Upper lobe of right lung (tissue), 1 donor: ENCODE data around the gene DCTN3. TPM values are rescaled to one million over a fixed set of nuclear protein-coding genes. Genes with fewer than 3 reads are reported as not detected.

ENCODE experiments used
- ATAC-seq: fragments of 200-7000 bp; cut with Tn5 transposase; one replicate; pipeline ENCODE4 v1.9.1; 2020; ENCODE audit warnings: mild to moderate bottlenecking, moderate library complexity
- DNase-seq: peaks from one replicate; pipeline ENCODE4 v3.0.0-alpha.2; 2020
- H3K27ac ChIP-seq: fragments of 200-600 bp; one replicate; pipeline ENCODE4 v1.8.0; 2022
- H3K27me3 ChIP-seq: fragments of 200-600 bp; one replicate; pipeline ENCODE4 v1.8.0; 2022; ENCODE audit warnings: mild to moderate bottlenecking
- H3K36me3 ChIP-seq: fragments of 200-600 bp; one replicate; pipeline ENCODE4 v1.8.0; 2022
- H3K4me1 ChIP-seq: fragments of 200-600 bp; one replicate; pipeline ENCODE4 v1.8.0; 2022
- H3K4me3 ChIP-seq: fragments of 200-600 bp; one replicate; pipeline ENCODE4 v1.8.0; 2022; ENCODE audit warnings: mild to moderate bottlenecking
- H3K9me3 ChIP-seq: fragments of 200-600 bp; one replicate; pipeline ENCODE4 v1.8.0; 2022
- intact Hi-C: fragments of 100-400 bp; cut with DNase I; formaldehyde crosslinking; loops from one replicate; pipeline ENCODE4 v1.11.0; 2022
- total RNA-seq: library from RNA; stranded (reverse); fragmentation: NEBNext Ultra II Directional; extraction: Animal tissue kit (Norgen Biotek cat#: 25700); gene quantifications from one replicate; pipeline ENCODE4 v1.2.1, GENCODE V29; 2021
- TF ChIP-seq, protein P1 (sequence below): fragments of 200-600 bp; IDR thresholded peaks from one replicate; pipeline ENCODE4 v1.8.0; 2022; ENCODE audit warnings: antibody characterized with exemption
- donor health status: DM: no; HTN: yes; CAD: no; lungs with severe emphysema.

DCTN3 gene
- total RNA-seq, 1 donor from 2014 or later: 59.3 TPM

DNA sequence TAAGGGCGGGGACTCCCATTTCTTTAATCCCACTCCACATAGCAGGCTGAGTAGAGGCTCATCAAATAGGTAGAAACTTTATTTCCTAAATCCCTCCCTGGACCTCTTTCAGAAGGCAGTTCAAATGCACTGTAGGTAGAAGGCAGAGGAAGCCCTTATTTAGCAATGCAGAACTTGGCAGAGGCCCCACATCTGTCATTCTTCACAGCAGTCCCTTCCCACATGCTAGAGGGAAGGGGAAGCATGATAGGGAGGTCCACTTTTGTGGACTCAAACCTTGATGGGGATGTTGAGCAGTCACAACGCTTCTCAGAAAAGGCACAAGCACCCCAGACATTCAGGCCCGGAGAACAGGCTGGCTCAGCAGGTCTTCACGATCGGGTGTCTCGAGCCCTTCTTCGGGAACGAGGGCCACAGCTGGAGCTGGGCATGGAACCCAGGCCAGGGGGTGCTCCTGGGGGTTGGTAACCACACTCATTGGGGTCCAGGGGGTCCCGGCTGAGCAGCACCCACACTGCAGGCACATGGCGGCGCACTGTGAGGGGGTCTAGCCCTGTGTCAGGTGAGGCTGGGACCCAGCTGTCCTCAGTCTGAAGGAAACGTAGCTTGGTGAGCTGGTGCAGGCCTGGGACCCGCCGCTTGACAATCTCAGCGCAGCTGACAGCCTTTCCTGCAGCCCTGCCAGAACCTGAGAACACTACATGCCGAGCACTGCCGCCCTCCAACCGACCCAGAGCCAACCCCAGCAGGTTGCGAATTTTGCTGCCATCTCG lies 9.7 kb downstream of the DCTN3 start:
- Histone ChIP-seq H3K4me1 (peaks cover 5% of the 10 kb centered on the region), H3K27ac (no peak overlapping the region), H3K9me3 (no peaks in the 10 kb centered on the region), H3K27me3 (no peaks in the 10 kb centered on the region), H3K36me3 (peaks cover 16% of the 10 kb centered on the region), H3K4me3 (no peak overlapping the region)
- ATAC-seq (no peak), DNase-seq (no peak)
- TF ChIP-seq, protein P1, sequence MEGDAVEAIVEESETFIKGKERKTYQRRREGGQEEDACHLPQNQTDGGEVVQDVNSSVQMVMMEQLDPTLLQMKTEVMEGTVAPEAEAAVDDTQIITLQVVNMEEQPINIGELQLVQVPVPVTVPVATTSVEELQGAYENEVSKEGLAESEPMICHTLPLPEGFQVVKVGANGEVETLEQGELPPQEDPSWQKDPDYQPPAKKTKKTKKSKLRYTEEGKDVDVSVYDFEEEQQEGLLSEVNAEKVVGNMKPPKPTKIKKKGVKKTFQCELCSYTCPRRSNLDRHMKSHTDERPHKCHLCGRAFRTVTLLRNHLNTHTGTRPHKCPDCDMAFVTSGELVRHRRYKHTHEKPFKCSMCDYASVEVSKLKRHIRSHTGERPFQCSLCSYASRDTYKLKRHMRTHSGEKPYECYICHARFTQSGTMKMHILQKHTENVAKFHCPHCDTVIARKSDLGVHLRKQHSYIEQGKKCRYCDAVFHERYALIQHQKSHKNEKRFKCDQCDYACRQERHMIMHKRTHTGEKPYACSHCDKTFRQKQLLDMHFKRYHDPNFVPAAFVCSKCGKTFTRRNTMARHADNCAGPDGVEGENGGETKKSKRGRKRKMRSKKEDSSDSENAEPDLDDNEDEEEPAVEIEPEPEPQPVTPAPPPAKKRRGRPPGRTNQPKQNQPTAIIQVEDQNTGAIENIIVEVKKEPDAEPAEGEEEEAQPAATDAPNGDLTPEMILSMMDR: no peak
- intact Hi-C loops: no loop called here

DNA sequence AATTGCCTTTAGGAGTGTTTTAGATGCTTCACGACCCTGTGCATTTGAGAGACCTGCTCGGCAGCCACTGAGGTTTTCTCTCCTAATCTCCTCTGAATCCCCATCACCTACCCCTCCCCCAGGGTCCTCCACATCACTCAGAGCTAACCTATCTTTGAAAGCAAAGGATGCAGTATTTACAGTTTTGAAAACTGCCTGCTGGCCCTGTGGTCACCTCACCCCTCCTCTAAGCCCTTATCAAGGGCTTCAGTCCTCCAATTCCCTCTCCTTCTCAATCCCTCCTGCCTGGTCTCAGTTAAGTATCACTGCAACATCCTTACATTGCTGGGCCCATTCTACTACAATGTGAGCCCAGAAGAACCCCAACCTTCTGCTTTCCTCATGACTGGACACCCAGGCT lies 13.0 kb downstream of the DCTN3 start:
- Histone ChIP-seq H3K27ac (no peak overlapping the region), H3K4me3 (no peak overlapping the region), H3K9me3 (no peaks in the 10 kb centered on the region), H3K36me3 (no peaks in the 10 kb centered on the region), H3K4me1 (peaks cover under 1% of the 10 kb centered on the region), H3K27me3 (no peaks in the 10 kb centered on the region)
- DNase-seq (no peak), ATAC-seq (no peak)
- TF ChIP-seq, protein P1: no peak
- intact Hi-C loops: loop anchor here (10.0 kb wide), 1 partner anchor 63 kb away; no protein-coding TSS in a partner anchor

DNA sequence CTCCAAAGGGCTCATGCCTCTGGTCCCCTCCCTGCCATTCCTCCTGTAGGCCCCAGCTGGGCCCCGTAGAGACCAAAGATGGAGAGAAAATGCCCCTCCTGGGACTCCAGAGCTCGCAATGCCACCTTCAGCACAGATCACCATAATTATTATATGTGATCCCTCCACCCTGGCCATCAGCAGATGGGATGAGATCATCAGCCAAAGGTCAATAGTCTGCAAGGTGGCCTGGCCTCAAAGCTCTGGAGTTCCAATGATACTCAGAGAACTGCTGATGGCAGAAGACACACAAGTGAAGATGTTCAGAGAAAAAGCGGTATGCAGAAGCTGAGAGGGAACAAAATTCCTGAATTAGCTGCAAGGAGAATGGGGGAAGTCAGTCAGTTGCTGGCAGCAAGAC lies 13.4 kb downstream of the DCTN3 start:
- intact Hi-C loops: loop anchor here (10.0 kb wide), 1 partner anchor 62 kb away; no protein-coding TSS in a partner anchor
- Histone ChIP-seq H3K4me1 (no peaks in the 10 kb centered on the region), H3K27ac (no peak overlapping the region), H3K4me3 (no peak overlapping the region), H3K9me3 (no peaks in the 10 kb centered on the region), H3K36me3 (no peaks in the 10 kb centered on the region), H3K27me3 (no peaks in the 10 kb centered on the region)
- TF ChIP-seq, protein P1: no peak
- DNase-seq (no peak), ATAC-seq (no peak)

DNA sequence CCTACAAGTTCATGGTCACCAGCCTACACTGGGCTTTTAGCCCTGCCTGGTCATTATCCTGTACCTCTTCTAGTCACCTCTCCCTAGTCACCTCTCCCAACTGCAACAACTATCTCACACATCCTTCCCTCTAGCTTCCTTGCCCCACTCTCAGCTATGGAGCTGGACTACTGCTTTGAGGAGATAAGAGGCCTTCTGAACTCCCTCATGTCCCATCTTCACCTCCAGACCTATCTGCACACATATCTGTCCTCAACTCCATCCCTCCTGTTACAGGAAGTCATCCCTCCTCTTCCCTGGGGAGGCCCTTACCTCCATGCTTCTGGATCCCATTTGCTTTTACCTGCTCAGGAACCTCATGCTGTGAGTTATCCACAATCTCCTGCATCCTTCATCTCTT lies 14.1 kb downstream of the DCTN3 start:
- no peaks in the 10 kb centered on the region for H3K9me3 ChIP-seq
- H3K4me3 ChIP-seq: no peak overlapping the region
- ATAC-seq: no peak
- no peaks in the 10 kb centered on the region for H3K27me3 ChIP-seq
- no peak for DNase-seq
- intact Hi-C loops: loop anchor here (10.0 kb wide), 1 partner anchor 61 kb away; no protein-coding TSS in a partner anchor
- H3K4me1 ChIP-seq: no peaks in the 10 kb centered on the region
- TF ChIP-seq, protein P1: no peak
- H3K36me3 ChIP-seq: no peaks in the 10 kb centered on the region
- no peak overlapping the region for H3K27ac ChIP-seq

DNA sequence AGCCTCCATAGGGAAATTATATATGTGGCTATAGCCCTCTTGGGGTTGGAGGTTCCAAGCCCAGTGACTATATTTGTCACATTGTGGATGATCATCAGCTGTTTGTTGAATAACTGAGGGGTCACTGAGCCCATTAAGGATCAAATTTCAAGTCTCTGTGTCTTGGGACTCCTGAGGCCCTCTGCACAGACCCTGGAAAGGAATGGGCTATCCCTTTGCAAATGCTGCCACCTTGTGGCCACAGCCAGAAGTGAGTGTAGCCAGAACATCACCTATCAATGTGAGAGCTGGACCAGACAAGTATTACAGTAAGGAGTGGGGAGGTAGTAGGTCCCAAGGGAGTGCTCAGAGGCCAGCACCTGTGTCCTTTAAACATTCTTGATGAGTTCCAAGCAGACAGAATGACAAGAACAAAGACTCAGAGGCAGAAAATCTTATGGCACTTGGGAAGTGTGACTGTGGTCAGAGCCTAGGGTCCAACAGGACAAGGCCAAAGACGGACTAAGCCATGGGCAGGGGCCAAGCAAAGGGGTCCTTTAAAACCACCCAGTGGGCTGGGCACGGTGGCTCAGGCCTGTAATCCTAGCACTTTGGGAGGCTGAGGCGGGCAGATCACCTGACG lies 16.6 kb downstream of the DCTN3 start:
- no peak overlapping the region for H3K4me3 ChIP-seq
- ATAC-seq (peak; percentile 92), DNase-seq (peak; percentile 85)
- TF ChIP-seq, protein P1: peak; percentile 97
- no peaks in the 10 kb centered on the region for H3K4me1 ChIP-seq
- intact Hi-C loops: loop anchor here (10.0 kb wide), 1 partner anchor 59 kb away; no protein-coding TSS in a partner anchor
- H3K9me3 ChIP-seq: no peaks in the 10 kb centered on the region
- no peaks in the 10 kb centered on the region for H3K27me3 ChIP-seq
- no peak overlapping the region for H3K27ac ChIP-seq
- no peaks in the 10 kb centered on the region for H3K36me3 ChIP-seq
